Gastrocnemius medialis (tissue), 4 donors: ENCODE data around the gene INPP5A. TPM values are rescaled to one million over a fixed set of nuclear protein-coding genes. Genes with fewer than 3 reads are reported as not detected.

ENCODE experiments used
- ATAC-seq, 2 donors: fragments of 150-250 bp; one replicate each; pipeline ENCODE4 v1.9.1; 2016
- DNase-seq, 2 donors: peaks; one replicate each; pipeline ENCODE4 v3.0.0-alpha.2; 2019
- H3K27ac ChIP-seq, 4 donors: fragments of 200-600 bp; sonication (generic); 1 replicate in 1 of 4; 2 replicates in 3 of 4; pipeline ENCODE4 v1.5.1; 2016 to 2018; ENCODE audit warnings: mild to moderate bottlenecking in 2 of 4, moderate library complexity in 1 of 4
- H3K27me3 ChIP-seq, 3 donors: fragments of 200-600 bp; sonication (generic) in 2 of 3; 1 replicate in 1 of 3; 2 replicates in 2 of 3; pipeline versions ENCODE4 v1.5.1 to v1.6.0; 2016 to 2019; ENCODE audit warnings: mild to moderate bottlenecking in 1 of 3, moderate library complexity in 1 of 3
- H3K36me3 ChIP-seq, 2 donors: fragments of 200-600 bp; sonication (generic) in 1 of 2; one replicate each; pipeline ENCODE4 v1.5.1; 2017 to 2018
- H3K4me1 ChIP-seq, 2 donors: fragments of 200-600 bp; sonication (generic) in 1 of 2; one replicate each; pipeline ENCODE4 v1.5.1; 2016 to 2017; ENCODE audit warnings: mild to moderate bottlenecking in 2 of 2
- H3K4me3 ChIP-seq, 4 donors: fragments of 200-600 bp; sonication (generic) in 3 of 4; 1 replicate in 1 of 4; 2 replicates in 3 of 4; pipeline ENCODE4 v1.5.1; 2016 to 2019; ENCODE audit warnings: mild to moderate bottlenecking in 2 of 4
- H3K9me3 ChIP-seq, 3 donors: fragments of 200-600 bp; sonication (generic) in 2 of 3; 1 replicate in 1 of 3; 2 replicates in 2 of 3; pipeline ENCODE4 v1.5.1; 2016 to 2019
- POLR2A ChIP-seq, 2 donors: fragments of 450-650 bp; IDR thresholded peaks; one replicate each; pipeline ENCODE4 v1.6.1; 2017; ENCODE audit warnings: antibody characterized with exemption in 2 of 2, mild to moderate bottlenecking in 2 of 2, moderate library complexity in 2 of 2
- in situ Hi-C, 4 donors: fragments of 200-750 bp; cut with MboI; loops; one replicate each; pipeline versions ENCODE4 v1.15.0 to v1.8.0; 2017; ENCODE audit warnings: low sequenced_read_pairs in 4 of 4
- intact Hi-C: fragments of 100-400 bp; cut with DNase I; formaldehyde crosslinking; loops from one replicate; pipeline ENCODE4 v1.15.1; 2023; ENCODE audit warnings: low total_unique reads
- total RNA-seq, 4 donors: library from RNA; depleted of rRNA; stranded (reverse); fragments of >200 nt; gene quantifications; one replicate each; pipeline versions ENCODE4 v1.1.0 to v1.2.3, GENCODE V29; 2016
- TF ChIP-seq, protein P1 (sequence below), 5 experiments: fragments of 450-650 bp in 3 of 5; fragments of 200-600 bp in 2 of 5; sonication (generic) in 2 of 5; IDR thresholded peaks in 4 of 5; conservative IDR thresholded peaks in 1 of 5; 1 replicate in 4 of 5; 2 replicates in 1 of 5; pipeline ENCODE4 v1.5.1; 2016 to 2019; ENCODE audit warnings: antibody characterized with exemption in 5 of 5, mild to moderate bottlenecking in 3 of 5, moderate library complexity in 3 of 5

INPP5A gene
- total RNA-seq, 4 donors from 2014 or later: 74.9 to 107 (median 92.4) TPM

DNA sequence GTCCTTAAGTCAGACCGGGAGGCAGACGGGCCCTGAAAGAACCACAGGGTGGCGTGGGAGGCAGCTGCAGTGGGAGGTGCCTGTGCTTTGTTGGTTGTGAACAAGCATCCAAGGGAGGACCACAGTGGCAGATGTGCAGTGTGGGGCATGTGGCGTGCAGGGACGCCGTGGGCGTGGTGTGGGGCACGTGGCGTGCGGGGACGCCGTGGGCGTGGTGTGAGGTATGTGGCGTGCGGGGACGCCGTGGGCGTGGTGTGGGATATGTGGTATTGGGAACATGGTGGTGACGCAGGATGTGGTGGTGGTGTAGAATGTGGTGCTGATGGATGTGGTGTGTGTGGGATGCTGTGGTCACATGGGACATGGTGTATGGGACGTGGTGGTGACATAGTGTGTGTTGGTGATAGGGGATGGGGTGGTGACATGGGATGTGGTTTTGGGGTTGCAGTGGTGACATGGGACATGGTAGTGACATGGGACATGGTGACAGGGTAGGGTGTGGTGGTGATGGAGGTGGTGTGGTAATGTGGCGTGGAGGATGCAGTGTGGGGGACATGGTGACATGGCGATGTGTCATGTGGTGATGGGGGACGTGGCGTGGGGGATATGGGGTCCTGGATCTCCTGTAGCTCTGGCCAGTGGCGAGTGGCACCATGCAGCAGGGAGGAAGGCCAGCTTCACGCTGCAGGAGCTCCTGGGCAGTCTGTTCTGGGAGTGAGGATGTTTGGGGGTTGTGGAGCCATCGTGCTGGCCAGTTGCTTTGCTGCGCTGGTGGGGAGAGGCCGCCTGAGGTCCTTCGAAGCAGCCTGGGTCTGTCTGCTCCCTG is 78.8 kb downstream of the INPP5A start:
- Histone ChIP-seq H3K4me1 (peaks cover 0 to 10% of the 10 kb centered on the region in 2 donors), H3K36me3 (no peaks in the 10 kb centered on the region), H3K9me3 (no peaks in the 10 kb centered on the region), H3K4me3 (no peak overlapping the region), H3K27me3 (no peaks in the 10 kb centered on the region), H3K27ac (no peak overlapping the region)
- intact Hi-C loops: no loop called here
- in situ Hi-C loops: no loop called here
- DNase-seq (no peak), ATAC-seq (no peak)
- TF ChIP-seq POLR2A (IDR thresholded peaks at IDR 0.05): no peak

DNA sequence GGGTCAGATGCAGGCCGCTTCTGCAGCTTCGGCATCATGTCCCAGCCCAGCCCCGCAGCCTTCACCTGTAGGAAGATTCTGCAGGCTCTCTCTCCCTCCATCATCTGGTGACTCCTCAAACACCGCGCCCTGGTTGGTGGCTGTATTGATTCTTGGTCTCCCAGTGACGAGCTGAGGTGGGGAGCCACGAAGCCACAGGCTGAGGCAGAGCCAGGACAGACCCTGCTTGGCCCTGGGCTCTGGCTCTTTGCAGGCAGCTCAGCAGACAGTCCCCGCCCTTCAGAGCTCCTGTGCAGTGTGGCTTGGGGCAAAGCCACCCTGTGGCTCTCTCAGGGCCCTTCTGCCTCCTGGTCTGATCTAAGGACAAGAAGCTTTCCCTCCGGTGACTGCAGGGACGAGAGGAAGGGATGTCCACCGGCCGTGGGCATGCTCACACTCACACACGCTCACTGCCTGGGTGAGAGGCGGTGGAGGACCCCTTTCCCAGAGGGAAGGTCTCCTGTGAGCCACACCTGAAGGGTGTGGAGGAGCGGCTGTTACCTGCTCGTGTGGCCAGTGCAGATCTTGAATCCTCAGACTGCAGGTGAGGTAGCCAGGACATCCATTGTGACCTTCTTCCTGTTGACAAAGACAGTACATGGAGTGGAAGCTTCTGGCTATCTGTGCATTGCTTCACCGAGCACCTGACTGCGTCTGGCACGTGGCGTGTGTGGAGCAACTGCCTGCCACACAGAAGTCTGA is 79.6 kb downstream of the INPP5A start:
- H3K27me3 ChIP-seq: no peaks in the 10 kb centered on the region
- no peaks in the 10 kb centered on the region for H3K36me3 ChIP-seq
- intact Hi-C loops: no loop called here
- no peak for DNase-seq
- in situ Hi-C loops: no loop called here
- H3K4me1 ChIP-seq: peaks cover 0 to 7% of the 10 kb centered on the region in 2 donors
- H3K27ac ChIP-seq: no peak overlapping the region
- H3K9me3 ChIP-seq: peaks cover 0 to 5% (median 0%) of the 10 kb centered on the region in 3 donors
- TF ChIP-seq POLR2A (IDR thresholded peaks at IDR 0.05): no peak
- TF ChIP-seq, protein P1, sequence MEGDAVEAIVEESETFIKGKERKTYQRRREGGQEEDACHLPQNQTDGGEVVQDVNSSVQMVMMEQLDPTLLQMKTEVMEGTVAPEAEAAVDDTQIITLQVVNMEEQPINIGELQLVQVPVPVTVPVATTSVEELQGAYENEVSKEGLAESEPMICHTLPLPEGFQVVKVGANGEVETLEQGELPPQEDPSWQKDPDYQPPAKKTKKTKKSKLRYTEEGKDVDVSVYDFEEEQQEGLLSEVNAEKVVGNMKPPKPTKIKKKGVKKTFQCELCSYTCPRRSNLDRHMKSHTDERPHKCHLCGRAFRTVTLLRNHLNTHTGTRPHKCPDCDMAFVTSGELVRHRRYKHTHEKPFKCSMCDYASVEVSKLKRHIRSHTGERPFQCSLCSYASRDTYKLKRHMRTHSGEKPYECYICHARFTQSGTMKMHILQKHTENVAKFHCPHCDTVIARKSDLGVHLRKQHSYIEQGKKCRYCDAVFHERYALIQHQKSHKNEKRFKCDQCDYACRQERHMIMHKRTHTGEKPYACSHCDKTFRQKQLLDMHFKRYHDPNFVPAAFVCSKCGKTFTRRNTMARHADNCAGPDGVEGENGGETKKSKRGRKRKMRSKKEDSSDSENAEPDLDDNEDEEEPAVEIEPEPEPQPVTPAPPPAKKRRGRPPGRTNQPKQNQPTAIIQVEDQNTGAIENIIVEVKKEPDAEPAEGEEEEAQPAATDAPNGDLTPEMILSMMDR (IDR thresholded peaks at IDR 0.05 in 4 of 5, conservative IDR thresholded peaks at IDR 0.05 in 1 of 5): no peak
- ATAC-seq: peak; percentile 49 to 58
- H3K4me3 ChIP-seq: no peak overlapping the region

DNA sequence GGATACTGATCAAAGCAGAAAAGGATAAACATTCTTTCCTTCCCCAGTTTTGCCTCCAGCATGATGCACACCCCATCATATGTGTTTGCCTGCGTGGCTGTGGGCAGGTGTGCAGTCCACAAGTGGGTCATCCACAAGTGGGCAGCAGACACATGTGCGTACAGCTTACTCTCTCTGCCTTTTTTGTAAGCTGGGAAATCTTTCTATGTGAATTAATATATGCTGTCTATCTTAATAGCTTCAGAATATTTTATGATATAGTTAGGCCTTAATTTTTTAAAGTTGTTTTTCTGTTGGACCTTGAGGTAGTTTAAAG is 80.1 kb downstream of the INPP5A start:
- no peak for TF ChIP-seq POLR2A (IDR thresholded peaks at IDR 0.05)
- TF ChIP-seq, protein P1 (IDR thresholded peaks at IDR 0.05 in 4 of 5, conservative IDR thresholded peaks at IDR 0.05 in 1 of 5): no peak
- no peaks in the 10 kb centered on the region for H3K36me3 ChIP-seq
- in situ Hi-C loops: no loop called here
- DNase-seq (no peak), ATAC-seq (no peak)
- no peak overlapping the region for H3K4me3 ChIP-seq
- H3K9me3 ChIP-seq: peaks cover 0 to 5% (median 0%) of the 10 kb centered on the region in 3 donors
- no peaks in the 10 kb centered on the region for H3K27me3 ChIP-seq
- H3K27ac ChIP-seq: no peak overlapping the region
- intact Hi-C loops: no loop called here
- H3K4me1 ChIP-seq: peaks cover 0 to 2% of the 10 kb centered on the region in 2 donors

DNA sequence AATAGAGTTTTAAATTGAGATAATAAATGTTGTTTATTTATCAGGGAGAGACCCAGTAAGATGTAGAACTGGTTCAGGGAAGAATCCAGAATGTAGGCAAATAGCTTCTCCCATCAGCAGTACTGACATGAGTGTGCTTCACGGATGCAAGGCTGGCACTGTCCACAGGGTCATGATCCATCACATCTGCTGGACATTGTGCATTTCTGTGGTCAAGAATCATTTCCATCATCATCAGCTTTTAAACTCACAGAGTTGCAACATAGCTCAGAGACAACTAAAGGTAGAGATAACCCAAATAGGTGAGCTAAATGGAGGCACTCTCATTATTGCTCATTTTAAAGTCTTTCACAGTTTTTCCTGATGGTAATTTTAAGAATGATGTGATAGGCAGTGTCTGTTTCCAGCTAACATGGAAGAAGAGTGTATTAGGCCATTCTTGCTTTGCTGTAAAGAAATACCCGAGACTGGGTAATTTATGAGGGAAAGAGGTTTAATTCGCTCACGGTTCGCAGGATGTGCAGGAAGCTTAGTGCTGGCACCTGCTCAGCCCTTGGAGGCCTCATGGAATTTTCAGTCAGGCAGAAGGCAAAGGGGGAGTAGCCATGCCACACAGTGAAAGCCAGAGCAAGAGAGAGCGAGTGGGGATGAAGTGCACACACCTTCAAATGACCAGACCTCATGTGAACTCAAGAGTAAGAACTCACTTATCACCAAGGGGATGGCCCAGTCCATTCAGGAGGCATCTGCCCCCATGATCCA is 80.8 kb downstream of the INPP5A start:
- intact Hi-C loops: no loop called here
- Histone ChIP-seq H3K27me3 (no peaks in the 10 kb centered on the region), H3K4me3 (no peak overlapping the region), H3K4me1 (no peaks in the 10 kb centered on the region), H3K9me3 (peaks cover 0 to 5% (median 0%) of the 10 kb centered on the region in 3 donors), H3K36me3 (no peaks in the 10 kb centered on the region), H3K27ac (no peak overlapping the region)
- in situ Hi-C loops: no loop called here
- no peak for TF ChIP-seq POLR2A (IDR thresholded peaks at IDR 0.05)
- TF ChIP-seq, protein P1 (IDR thresholded peaks at IDR 0.05 in 4 of 5, conservative IDR thresholded peaks at IDR 0.05 in 1 of 5): no peak
- DNase-seq (no peak), ATAC-seq (no peak)

DNA sequence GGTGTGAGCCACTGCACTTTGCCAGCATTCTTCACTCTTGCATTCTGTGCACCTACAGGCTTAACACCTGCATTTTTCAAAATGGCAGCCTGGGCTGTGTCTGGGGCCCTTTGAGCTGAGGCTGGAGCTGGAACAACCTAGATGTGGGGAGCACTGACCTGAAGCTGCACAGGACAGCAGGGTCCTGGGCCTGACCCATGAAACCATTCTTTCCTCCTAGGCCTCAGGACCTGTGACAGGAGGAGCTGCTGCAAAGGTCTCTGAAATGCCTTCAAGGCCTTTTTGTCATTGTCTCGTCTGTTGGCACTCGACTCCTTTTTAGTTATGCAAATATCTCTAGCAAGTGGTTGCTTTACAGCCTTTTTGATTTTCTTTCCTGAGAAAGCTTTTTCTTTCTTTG is 82.3 kb downstream of the INPP5A start:
- no peaks in the 10 kb centered on the region for H3K36me3 ChIP-seq
- no peak overlapping the region for H3K4me3 ChIP-seq
- TF ChIP-seq, protein P1 (IDR thresholded peaks at IDR 0.05 in 4 of 5, conservative IDR thresholded peaks at IDR 0.05 in 1 of 5): no peak
- no peak for TF ChIP-seq POLR2A (IDR thresholded peaks at IDR 0.05)
- DNase-seq: no peak
- no peaks in the 10 kb centered on the region for H3K27me3 ChIP-seq
- in situ Hi-C loops (no loop called here), intact Hi-C loops (no loop called here)
- ATAC-seq: no peak
- no peak overlapping the region for H3K27ac ChIP-seq
- no peaks in the 10 kb centered on the region for H3K4me1 ChIP-seq
- peaks cover 0 to 5% (median 0%) of the 10 kb centered on the region in 3 donors for H3K9me3 ChIP-seq
